Mucosa of descending colon (tissue), 3 donors: Measurements from ENCODE around the gene TBL3. TPM values are rescaled to one million over a fixed set of nuclear protein-coding genes. Genes with fewer than 3 reads are reported as not detected.
"Not testable (repeated sequence)": the region's sequence is repeated elsewhere in the genome, so short reads cannot be mapped to it uniquely, and the experiment has no call there.

Source experiments
- ATAC-seq: fragments of 200-7000 bp; cut with Tn5 transposase; one replicate; pipeline ENCODE4 v1.9.1; 2020; ENCODE audit warnings: mild to moderate bottlenecking, moderate library complexity
- DNase-seq, 3 donors: peaks; one replicate each; pipeline ENCODE4 v3.0.0-alpha.2; 2020
- H3K36me3 ChIP-seq: fragments of 200-600 bp; one replicate; pipeline ENCODE4 v1.8.0; 2021; ENCODE audit warnings: low read depth, mild to moderate bottlenecking
- H3K4me1 ChIP-seq: fragments of 200-600 bp; one replicate; pipeline ENCODE4 v1.8.0; 2021; ENCODE audit warnings: low read depth, mild to moderate bottlenecking
- H3K4me3 ChIP-seq: fragments of 200-600 bp; one replicate; pipeline ENCODE4 v1.8.0; 2021; ENCODE audit warnings: mild to moderate bottlenecking
- H3K9me3 ChIP-seq: fragments of 200-600 bp; one replicate; pipeline ENCODE4 v1.8.0; 2021; ENCODE audit warnings: mild to moderate bottlenecking
- CTCF ChIP-seq: fragments of 200-600 bp; IDR thresholded peaks from one replicate; pipeline ENCODE4 v1.8.0; 2022; ENCODE audit warnings: antibody characterized with exemption, mild to moderate bottlenecking
- intact Hi-C, 2 donors: fragments of 100-400 bp; cut with DNase I in 1 of 2; cut with micrococcal nuclease in 1 of 2; formaldehyde crosslinking; loops; one replicate each; pipeline versions ENCODE4 v1.11.0 to v1.11.1; 2022; cut with DNase I, micrococcal nuclease
- total RNA-seq, 3 donors: library from RNA; stranded (reverse); fragmentation: NEBNext Ultra II Directional in 2 of 3; extraction: Animal tissue kit (Norgen Biotek cat#: 25700) in 2 of 3; gene quantifications; one replicate each; pipeline versions ENCODE4 v1.2.1 to v1.2.4, GENCODE V29; 2021 to 2023
- donor health status: DM: no; HTN: no; CAD: no; lungs with moderate emphysema.
- donor health status: DM: no; HTN: no; CAD: no.
- donor health status: DM: no; HTN: yes; CAD: no.

Gene TBL3
- total RNA-seq, 3 donors from 2014 or later: 21.6 to 25.5 (median 24.0) TPM

GRCh38 chr16:2009791-2010510 is 38.1 kb downstream of the TBL3 start, which contains the start of gene ZNF598:
TSS of gene ZNF598 (minus strand) at chr16:2009821.
- Histone ChIP-seq H3K4me1 (peaks cover 26% of the 10 kb centered on the region), H3K36me3 (no peaks in the 10 kb centered on the region), H3K4me3 (peak within 1 kb of the TSS; percentile 95), H3K9me3 (no peaks in the 10 kb centered on the region)
- TF ChIP-seq CTCF: no peak
- intact Hi-C loops: no loop called here
- ATAC-seq: peak; percentile 90
- DNase-seq: peak; percentile 84 to 90 (median 89)

DNA sequence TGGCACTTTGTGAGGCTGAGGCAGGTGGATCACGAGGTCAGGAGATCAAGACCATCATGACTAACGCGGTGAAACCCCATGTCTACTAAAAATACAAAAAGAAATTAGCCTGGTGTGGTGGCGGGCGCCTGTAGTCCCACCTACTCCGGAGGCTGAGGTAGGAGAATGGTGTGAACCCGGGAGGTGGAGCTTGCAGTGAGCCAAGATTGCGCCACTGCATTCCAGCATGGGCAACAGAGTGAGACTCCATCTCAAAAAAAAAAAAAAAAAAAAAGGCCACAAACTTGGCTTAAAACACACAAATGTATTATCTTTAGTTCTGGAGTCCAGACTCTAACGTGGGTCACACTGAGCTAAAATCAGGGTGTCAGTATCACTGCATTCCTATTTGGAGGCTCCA is 39.9 kb downstream of the TBL3 start:
- intact Hi-C loops, ATAC-seq: not testable (repeated sequence)

GRCh38 chr16:2013527-2013926 is 41.7 kb downstream of the TBL3 start:
- ATAC-seq: no peak
- intact Hi-C loops: no loop called here
- Histone ChIP-seq H3K4me1 (peaks cover 19% of the 10 kb centered on the region), H3K36me3 (no peaks in the 10 kb centered on the region), H3K9me3 (no peaks in the 10 kb centered on the region), H3K4me3 (no peak overlapping the region)
- DNase-seq: no peak
- no peak for TF ChIP-seq CTCF

More for the DNA sequence above, 39.9 kb downstream of the TBL3 start:
- H3K4me1 ChIP-seq: peaks cover 34% of the 10 kb centered on the region
- not testable (repeated sequence) for H3K36me3 ChIP-seq, H3K4me3 ChIP-seq, DNase-seq, H3K9me3 ChIP-seq

DNA sequence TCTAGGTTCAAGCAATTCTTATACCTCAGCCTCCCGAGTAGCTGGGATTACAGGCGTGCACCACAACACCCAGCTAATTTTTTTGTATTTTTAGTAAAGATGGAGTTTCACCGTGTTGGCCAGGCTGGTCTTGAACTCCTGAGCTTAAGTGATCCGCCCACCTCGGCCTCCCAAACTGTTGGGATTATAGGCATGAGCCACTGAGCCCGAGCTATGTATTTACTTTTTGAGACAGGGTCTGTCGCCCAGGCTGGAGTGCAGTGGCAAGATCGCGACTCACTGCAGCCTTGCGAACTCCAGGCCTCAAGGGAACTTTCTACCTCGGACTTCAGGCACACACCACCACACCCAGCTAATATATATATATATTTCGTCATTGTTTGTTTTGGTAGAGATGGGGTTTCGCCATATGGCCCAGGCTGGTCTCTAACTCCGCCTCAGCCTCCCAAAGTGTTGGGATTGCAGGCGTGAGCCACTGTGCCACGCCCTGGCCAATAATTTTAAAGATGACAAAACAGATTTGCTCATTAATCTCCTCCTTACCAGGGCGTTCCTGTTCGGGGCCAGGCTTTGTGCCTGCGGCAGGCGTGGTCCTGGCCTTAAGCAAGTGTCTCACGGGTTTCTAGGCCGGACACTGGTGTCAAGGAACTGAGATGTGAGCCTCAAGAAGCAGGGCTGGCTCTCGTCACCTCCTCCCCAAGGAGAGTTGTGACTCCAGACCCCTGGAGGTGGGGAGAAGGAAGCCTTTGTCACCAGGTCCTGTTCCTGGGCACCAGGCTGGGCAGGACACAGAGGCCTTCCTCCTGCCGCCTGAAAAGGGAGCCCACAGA is 43.5 kb downstream of the TBL3 start:
- peak; percentile 95 for ATAC-seq
- intact Hi-C loops: no loop called here
- Histone ChIP-seq H3K4me1 (peaks cover 23% of the 10 kb centered on the region), H3K36me3 (no peaks in the 10 kb centered on the region), H3K4me3 (no peak overlapping the region), H3K9me3 (no peaks in the 10 kb centered on the region)
- no peak for TF ChIP-seq CTCF
- peak; percentile 80 to 85 (median 82) for DNase-seq

- Histone ChIP-seq H3K36me3 (no peaks in the 10 kb centered on the region), H3K9me3 (no peaks in the 10 kb centered on the region), H3K4me3 (no peak overlapping the region), H3K4me1 (peaks cover 25% of the 10 kb centered on the region)
- intact Hi-C loops: no loop called here
- ATAC-seq: no peak
- TF ChIP-seq CTCF: no peak
- no peak for DNase-seq
Observed at GRCh38 chr16:2015947-2016208, 44.0 kb downstream of the TBL3 start.

GRCh38 chr16:2016407-2016922 is 44.6 kb downstream of the TBL3 start:
- ATAC-seq (no peak), DNase-seq (peak in 1 of 3 donors; percentile 50)
- Histone ChIP-seq H3K36me3 (no peaks in the 10 kb centered on the region), H3K4me3 (no peak overlapping the region), H3K4me1 (peaks cover 25% of the 10 kb centered on the region), H3K9me3 (no peaks in the 10 kb centered on the region)
- intact Hi-C loops: no loop called here
- TF ChIP-seq CTCF: no peak
